Epithelial cell of prostate (primary cell): ENCODE data around the gene GADD45GIP1.
"Not testable (repeated sequence)": the region's sequence is repeated elsewhere in the genome, so short reads cannot be mapped to it uniquely, and the experiment has no call there.

Experiments used
- DNase-seq: peaks from one replicate; pipeline ENCODE4 v3.0.0-alpha.2; 2011; ENCODE audit warnings: low read depth, low spot score
- H3K27ac ChIP-seq: fragments of 450-650 bp; 2 replicates; pipeline ENCODE4 v1.5.1; 2017; ENCODE audit warnings: mild to moderate bottlenecking

GADD45GIP1 gene

GRCh38 chr19:12990853-12991252 is 33.8 kb upstream of the GADD45GIP1 start:
- H3K27ac ChIP-seq = no peak overlapping the region
- no peak for DNase-seq

GRCh38 chr19:12990431-12990830 is 33.4 kb upstream of the GADD45GIP1 start:
- no peak for DNase-seq
- H3K27ac ChIP-seq = no peak overlapping the region

- no peak for DNase-seq
- no peak overlapping the region for H3K27ac ChIP-seq
Measured at GRCh38 chr19:12987781-12988180, 30.8 kb upstream of the GADD45GIP1 start.

- DNase-seq = no peak
- no peak overlapping the region for H3K27ac ChIP-seq
Measured at GRCh38 chr19:12987190-12987589, 30.2 kb upstream of the GADD45GIP1 start.

GRCh38 chr19:12986726-12987125 is 29.7 kb upstream of the GADD45GIP1 start:
- no peak for DNase-seq

GRCh38 chr19:12985049-12985776 is 28.2 kb upstream of the GADD45GIP1 start:
- H3K27ac ChIP-seq = no peak overlapping the region
- no peak for DNase-seq

More at GRCh38 chr19:12986726-12987125, 29.7 kb upstream of the GADD45GIP1 start:
- H3K27ac ChIP-seq = no peak overlapping the region

- no peak overlapping the region for H3K27ac ChIP-seq
- DNase-seq = no peak
Measured at GRCh38 chr19:12984683-12985048, 27.6 kb upstream of the GADD45GIP1 start.

- no peak overlapping the region for H3K27ac ChIP-seq
- DNase-seq = no peak
Measured at GRCh38 chr19:12984143-12984627, 27.2 kb upstream of the GADD45GIP1 start.

- H3K27ac ChIP-seq = no peak overlapping the region
- no peak for DNase-seq
Measured at GRCh38 chr19:12983542-12984142, 26.6 kb upstream of the GADD45GIP1 start.

GRCh38 chr19:12983091-12983490 is 26.1 kb upstream of the GADD45GIP1 start:
- H3K27ac ChIP-seq = no peak overlapping the region
- no peak for DNase-seq

- H3K27ac ChIP-seq = no peak overlapping the region
Measured at GRCh38 chr19:12982648-12983047, 25.6 kb upstream of the GADD45GIP1 start.

GRCh38 chr19:12979974-12980373 is 23.0 kb upstream of the GADD45GIP1 start:
- H3K27ac ChIP-seq = no peak overlapping the region
- no peak for DNase-seq

More at GRCh38 chr19:12982648-12983047, 25.6 kb upstream of the GADD45GIP1 start:
- no peak for DNase-seq

- H3K27ac ChIP-seq, DNase-seq: not testable (repeated sequence)
Measured at GRCh38 chr19:12976109-12976508, 19.1 kb upstream of the GADD45GIP1 start.

- no peak overlapping the region for H3K27ac ChIP-seq
- no peak for DNase-seq
Measured at GRCh38 chr19:12975221-12975741, 18.3 kb upstream of the GADD45GIP1 start.

GRCh38 chr19:12974301-12975220 is 17.5 kb upstream of the GADD45GIP1 start:
- H3K27ac ChIP-seq = no peak overlapping the region

GRCh38 chr19:12973236-12973635 is 16.2 kb upstream of the GADD45GIP1 start:
- no peak overlapping the region for H3K27ac ChIP-seq
- no peak for DNase-seq

More at GRCh38 chr19:12974301-12975220, 17.5 kb upstream of the GADD45GIP1 start:
- no peak for DNase-seq

GRCh38 chr19:12970070-12970820 is 13.2 kb upstream of the GADD45GIP1 start:
- no peak overlapping the region for H3K27ac ChIP-seq
- no peak for DNase-seq

GRCh38 chr19:12969292-12969988 is 12.4 kb upstream of the GADD45GIP1 start, which contains the start of gene DAND5:
TSS of gene DAND5 (plus strand) at chr19:12969576. CDS start at chr19:12969661, 85 bp downstream.
- no peak for DNase-seq
- no peak within 1 kb of the TSS for H3K27ac ChIP-seq

- H3K27ac ChIP-seq = no peak overlapping the region
- no peak for DNase-seq
Measured at GRCh38 chr19:12967907-12968306, 10.9 kb upstream of the GADD45GIP1 start.
